Activated CD8-positive, alpha-beta memory T cell treated with anti-CD3 and anti-CD28 coated beads for 1 hour (primary cell): Measurements from ENCODE around the gene H2BK1.

Experiments used
- DNase-seq, 2 donors: peaks; one replicate each; pipeline ENCODE4 v3.0.0-alpha.2; 2020; ENCODE audit warnings: low read depth in 1 of 2; ENCODE audit errors: extremely low read depth in 1 of 2

H2BK1 gene

GRCh38 chr7:151245360-151246101, 35.2 kb upstream of the H2BK1 start:
- peak in 1 of 2 donors; percentile 62 for DNase-seq

GRCh38 chr7:151244841-151245346, 34.6 kb upstream of the H2BK1 start:
- DNase-seq: no peak

- no peak for DNase-seq
Measured at GRCh38 chr7:151244196-151244840, 34.0 kb upstream of the H2BK1 start.

DNA sequence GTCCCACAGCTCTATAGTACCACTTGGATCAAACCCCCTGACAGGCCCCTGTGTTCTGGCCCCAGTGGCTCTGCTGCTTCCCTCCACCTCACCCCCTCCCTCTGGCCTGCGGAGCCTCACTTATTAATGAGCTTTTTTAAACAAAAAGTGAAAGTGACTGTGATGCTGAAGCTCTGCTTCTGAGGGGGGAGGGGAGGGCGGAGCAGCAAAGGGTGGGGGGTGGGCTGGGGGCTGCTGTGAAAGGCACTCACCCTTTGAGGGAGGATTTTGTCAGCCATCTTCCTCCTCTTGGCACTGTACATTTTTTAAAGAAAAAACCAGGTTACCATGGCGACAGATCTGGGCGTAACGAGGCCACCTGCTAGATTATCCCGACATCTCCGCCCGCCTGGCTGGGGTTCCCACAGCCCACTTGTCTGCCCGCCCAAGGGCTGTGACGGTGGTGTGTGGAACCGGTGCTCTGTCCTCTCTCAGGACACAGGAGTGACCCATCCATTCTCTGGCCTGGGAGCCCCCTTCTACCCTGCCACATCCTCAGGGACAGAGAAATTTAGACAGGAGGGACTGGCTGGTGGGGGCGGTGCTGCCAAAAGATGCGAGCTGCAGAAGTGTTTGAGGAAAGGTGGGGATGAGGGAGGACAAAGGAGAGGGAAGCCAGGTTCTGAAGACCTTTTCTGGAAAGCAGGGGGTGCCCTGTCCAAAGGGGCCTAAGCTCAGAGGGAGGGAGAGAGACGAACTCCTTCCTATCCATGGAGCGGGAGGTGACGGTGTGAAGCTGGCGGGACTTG, 33.3 kb upstream of the H2BK1 start:
- DNase-seq: no peak

DNA sequence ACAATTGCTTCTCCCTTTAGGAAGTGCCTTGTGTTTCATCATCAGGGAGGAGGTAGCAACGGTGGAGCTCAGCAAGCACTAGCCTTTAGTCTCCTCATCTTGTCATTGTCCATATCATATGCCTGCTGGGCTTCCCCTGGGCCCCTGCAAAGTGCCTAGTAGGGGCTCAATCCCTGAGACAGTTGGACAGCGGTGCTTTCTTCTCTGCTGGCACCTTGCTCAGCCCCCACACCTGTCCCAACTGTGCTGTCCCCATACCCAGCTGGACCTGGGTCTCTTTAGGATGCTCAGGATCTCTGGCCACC, 32.7 kb upstream of the H2BK1 start:
- DNase-seq: no peak

DNA sequence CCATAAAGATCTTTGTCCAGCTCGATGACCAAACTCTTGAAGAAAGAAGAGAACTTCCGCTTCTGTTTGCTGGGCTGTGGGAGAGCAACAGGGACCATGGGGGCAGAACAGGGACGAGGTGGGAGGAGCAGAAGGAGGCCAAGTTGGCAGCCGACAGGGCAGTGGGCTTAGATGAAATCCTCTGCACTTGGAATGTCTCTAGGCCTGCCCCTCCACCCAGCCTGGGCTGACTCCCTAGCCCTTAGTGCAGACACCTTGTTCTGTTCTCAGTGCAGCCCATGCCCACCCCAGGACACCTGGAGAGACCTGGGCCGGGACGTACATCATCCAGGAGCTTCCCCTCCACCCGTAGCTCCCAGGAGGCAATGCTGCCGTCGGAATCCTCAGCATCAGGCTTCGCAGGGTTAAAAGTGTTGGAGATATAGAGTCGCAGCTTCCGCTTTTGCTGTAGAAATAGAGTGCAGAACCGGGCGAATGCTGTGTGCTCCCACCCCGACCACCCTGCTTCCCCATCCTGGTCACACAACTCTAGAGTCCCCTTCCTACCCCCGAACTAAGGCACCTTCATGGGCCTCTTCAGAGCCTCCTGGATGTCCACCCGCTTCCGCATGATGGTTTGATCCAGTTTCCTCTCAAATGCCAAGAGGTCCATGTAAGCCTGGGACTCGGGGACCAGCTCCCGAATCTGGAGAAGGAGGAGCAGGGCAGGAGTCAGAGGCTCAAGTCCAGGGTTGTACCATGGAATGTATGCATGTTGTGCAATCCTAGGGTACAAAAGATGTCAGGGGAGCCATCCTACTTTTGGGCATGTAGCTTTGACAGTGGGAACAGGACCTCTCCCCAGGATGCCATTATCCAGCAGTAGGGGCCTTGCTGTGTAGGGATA, 32.1 kb upstream of the H2BK1 start:
- no peak for DNase-seq

- DNase-seq: no peak
Measured at GRCh38 chr7:151241755-151242096, 31.4 kb upstream of the H2BK1 start.

DNA sequence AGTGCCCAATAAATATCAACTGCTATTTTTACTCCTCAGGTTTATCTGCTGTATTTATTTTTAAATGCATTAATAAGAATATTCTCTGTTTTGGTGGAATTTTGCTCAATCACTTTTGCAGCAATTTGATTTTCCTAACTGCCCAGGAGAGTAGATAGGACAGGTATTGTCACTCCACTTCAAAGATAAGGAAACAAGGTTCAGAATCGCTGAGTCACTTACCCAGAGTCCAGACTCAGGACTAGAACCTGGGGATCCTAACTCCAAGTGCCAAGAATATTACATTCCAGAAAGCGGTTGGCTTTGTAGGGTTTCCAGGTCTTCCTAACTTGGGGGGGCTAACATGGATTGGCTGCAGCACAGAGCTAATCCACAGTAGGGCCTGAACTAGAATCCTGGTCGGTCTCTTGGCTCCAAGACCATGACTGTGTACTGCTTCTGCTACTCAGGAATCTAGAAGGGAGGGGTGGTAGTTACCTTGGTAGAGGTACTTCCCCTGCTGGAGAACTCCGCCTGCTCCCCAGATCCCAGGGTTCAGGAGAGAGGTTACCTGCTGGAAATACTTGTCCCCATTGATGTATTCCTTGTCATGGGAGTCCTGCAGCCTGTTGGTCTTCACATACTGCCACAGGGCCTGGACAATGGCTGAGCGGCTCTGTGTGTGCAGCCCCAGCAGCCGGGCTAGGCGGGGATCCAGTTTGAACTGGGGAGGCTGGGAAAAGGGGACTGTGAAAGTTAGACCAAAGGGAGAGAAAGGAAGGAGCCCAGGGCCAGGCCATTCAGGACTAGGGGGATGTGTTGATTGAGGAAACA, 30.9 kb upstream of the H2BK1 start:
- no peak for DNase-seq

DNA sequence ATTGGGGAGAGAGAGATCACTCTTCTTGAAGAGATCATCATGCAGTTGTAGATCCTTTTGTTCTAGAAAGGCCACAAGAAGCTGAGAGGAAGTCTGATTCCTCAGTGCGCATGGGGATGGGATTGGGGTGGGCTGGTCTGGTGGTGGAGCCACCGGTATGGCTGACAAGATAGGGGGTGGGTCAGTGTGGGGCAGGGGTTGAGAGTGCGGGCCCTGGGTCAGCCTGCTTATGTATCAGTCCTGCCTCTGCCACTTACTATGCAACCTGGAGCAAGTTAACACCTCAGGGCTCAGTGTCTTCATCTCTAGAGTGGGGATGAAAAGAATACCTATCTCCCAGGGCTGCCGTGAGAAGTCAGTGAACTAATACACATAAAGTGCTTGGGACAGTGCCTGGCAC, 30.2 kb upstream of the H2BK1 start:
- no peak for DNase-seq

DNA sequence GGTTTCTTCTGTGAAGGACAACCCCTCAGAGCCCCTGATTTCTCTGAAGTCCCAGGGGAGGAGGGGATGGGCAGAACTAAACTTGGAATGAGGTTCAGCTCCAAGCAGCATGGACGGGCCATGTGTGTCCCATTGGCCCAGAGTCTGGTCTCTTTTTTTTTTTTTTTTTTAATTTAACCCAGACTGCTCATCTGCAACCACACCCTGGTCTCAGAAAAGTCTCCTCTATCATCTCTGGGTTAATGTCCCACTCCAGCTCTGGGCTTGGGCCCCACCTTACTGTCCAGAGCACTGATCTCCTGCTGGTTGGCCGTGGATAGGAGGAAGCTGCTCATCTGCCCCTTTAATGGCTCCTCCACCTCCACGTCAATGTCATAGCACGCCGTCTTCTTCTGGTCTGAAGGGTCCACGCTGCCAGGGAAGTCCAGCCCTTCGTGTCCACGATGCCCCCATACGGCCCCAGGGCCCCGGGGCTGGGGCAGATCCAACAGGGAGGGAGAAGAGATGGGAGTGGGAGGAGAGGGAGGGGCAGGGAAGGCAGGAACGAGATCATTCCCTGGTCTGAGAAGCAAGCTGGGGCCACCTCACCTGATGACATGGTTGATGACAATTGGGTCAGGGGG, 29.7 kb upstream of the H2BK1 start:
- no peak for DNase-seq

DNA sequence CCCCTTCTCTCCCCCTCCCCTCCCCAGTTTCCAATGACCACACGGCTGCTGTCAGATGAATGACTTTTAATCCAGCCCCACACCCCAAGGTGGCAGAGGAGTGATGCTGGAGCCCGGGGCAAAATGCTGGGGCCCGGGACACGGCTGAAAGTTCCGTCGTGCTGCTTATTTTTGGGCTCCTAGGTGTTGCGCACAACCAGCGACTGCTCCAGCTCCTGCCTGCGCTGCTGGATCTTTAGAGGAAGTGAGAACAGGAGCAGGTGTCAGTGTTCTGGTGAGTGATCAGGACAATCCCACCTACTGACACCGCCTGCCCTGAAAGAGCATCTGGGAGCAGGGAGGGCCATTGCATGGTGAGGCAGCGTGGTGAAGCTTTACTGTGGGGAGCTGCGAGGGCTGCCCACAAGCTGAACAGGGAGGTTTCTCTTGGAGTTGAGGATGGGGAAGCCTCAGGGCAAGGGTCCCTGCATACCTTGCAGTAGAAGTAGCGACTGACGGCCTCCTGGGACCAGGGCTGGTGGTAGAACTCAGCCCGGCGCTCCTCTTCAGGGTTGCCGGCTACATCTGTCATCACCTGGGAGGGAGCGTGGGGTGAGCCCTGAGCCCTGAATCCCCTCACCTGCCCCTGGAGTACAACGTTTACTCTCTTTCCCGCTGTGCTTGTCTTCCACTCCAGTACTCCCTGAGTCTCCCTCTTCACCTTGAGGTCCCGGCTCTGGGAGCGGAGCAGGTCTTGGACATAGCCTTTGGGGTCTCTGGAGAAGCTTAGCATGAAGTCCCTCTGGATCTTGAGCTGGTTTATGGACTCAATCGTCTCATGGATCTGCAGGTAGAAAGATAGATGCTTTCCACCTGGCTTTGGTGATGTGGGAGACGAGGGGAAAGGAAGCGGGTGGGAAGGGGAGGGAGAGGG, 28.9 kb upstream of the H2BK1 start:
- DNase-seq: no peak

DNA sequence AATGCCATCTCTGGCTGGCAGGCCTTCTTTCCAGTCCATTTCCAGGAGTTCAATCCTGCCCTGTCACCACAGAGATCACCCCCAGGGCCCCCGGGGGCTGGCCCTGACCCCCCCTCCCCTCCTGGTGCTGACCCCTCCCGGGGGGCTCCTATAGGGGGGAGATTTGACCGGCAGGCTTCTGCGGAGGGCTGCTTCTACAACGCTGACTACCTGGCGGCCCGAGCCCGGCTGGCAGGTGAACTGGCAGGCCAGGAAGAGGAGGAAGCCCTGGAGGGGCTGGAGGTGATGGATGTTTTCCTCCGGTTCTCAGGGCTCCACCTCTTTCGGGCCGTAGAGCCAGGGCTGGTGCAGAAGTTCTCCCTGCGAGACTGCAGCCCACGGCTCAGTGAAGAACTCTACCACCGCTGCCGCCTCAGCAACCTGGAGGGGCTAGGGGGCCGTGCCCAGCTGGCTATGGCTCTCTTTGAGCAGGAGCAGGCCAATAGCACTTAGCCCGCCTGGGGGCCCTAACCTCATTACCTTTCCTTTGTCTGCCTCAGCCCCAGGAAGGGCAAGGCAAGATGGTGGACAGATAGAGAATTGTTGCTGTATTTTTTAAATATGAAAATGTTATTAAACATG, 28.0 kb upstream of the H2BK1 start:
- no peak for DNase-seq

- DNase-seq: no peak
Measured at GRCh38 chr7:151237244-151238189, 27.2 kb upstream of the H2BK1 start.

GRCh38 chr7:151236406-151236805, 26.1 kb upstream of the H2BK1 start:
- DNase-seq: no peak

DNA sequence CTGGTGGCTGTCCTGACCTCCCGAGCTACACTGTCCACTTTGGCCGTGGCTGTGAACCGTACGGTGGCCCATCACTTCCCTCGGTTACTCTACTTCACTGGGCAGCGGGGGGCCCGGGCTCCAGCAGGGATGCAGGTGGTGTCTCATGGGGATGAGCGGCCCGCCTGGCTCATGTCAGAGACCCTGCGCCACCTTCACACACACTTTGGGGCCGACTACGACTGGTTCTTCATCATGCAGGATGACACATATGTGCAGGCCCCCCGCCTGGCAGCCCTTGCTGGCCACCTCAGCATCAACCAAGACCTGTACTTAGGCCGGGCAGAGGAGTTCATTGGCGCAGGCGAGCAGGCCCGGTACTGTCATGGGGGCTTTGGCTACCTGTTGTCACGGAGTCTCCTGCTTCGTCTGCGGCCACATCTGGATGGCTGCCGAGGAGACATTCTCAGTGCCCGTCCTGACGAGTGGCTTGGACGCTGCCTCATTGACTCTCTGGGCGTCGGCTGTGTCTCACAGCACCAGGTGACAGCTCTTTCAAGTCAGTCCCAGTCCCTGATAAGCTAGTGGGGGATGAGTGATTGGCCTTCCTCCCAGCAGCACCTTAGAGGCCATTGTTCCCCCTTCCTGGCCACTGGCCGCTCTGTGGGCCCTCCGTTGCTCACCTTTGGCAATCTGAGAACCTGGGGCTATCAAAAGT, 25.0 kb upstream of the H2BK1 start:
- DNase-seq: no peak

DNA sequence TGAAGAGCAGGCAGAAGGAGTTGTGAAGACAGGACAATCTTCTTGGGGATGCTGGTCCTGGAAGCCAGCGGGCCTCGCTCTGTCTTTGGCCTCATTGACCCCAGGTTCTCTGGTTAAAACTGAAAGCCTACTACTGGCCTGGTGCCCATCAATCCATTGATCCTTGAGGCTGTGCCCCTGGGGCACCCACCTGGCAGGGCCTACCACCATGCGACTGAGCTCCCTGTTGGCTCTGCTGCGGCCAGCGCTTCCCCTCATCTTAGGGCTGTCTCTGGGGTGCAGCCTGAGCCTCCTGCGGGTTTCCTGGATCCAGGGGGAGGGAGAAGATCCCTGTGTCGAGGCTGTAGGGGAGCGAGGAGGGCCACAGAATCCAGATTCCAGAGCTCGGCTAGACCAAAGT, 23.5 kb upstream of the H2BK1 start:
- DNase-seq: no peak
